GM19035 (cell line): ENCODE measurements around the gene STKLD1.
A peak's percentile ranks its signal among the peaks of the same experiment; 100 is the strongest.

Experiments
- ATAC-seq: cut with Tn5 transposase; IDR thresholded peaks from one replicate; pipeline ENCODE4 v1.9.1; 2021; ENCODE audit not compliant: unreplicated experiment

Gene STKLD1

DNA sequence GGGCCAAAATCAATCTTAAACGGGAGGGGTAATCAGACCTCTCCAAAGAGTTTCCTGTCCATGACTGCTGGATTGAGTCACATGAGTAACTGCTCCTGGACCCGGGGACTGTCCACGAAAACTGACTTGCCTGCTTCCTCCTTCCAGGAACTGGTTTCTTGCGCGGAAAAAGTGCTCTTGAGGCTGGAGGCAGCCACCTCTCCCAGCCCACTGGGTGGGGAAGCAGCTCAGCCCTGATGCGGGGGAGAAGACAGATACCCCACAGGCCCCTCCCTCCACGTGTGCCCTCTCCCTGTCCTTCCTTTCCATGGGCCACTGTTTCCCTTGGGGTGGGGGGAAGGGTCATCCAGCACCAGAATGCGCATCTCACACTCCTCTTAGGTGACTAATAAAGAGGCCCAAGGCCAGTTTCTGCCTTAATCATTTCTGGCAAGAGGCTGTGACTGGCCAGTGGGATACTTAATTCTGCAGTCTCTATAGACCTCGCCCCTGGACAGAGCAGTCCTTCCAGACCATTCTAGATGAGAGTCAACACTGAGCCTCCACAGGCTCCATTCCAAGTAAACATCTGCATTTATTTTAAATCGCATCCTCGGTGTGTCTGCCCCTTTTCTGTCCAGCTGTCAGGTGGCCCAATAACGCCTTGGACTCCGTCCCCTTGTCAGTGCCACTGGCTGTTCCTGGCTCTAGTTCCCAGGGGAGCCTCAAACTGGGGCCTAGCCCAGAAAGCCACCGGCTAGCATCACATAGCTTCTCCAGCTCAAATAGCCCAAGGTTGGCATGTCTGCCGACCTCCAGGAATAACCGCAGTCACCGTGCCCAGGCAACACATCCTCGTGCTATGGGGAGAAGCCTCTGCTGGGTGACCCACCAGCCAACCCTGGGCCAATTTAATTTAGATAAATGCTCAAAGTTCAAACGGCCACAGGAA, 29.6 kb downstream of the STKLD1 start:
- ATAC-seq, result no peak

GRCh38 chr9:133406480-133407307, 30.5 kb downstream of the STKLD1 start:
- no peak for ATAC-seq

GRCh38 chr9:133408042-133408441, 31.9 kb downstream of the STKLD1 start:
- no peak for ATAC-seq

- no peak for ATAC-seq
Measured at GRCh38 chr9:133415170-133415569, 39.0 kb downstream of the STKLD1 start.

- peak; percentile 57 for ATAC-seq
Measured at GRCh38 chr9:133417541-133418461, 41.6 kb downstream of the STKLD1 start, which contains the start of gene REXO4. Gene REXO4, minus strand, starts transcription at chr9:133418010. Its CDS starts 166 bp downstream, at chr9:133417844.

GRCh38 chr9:133419005-133419404, 42.8 kb downstream of the STKLD1 start:
- no peak for ATAC-seq

GRCh38 chr9:133420392-133420827, 44.2 kb downstream of the STKLD1 start:
- no peak for ATAC-seq

DNA sequence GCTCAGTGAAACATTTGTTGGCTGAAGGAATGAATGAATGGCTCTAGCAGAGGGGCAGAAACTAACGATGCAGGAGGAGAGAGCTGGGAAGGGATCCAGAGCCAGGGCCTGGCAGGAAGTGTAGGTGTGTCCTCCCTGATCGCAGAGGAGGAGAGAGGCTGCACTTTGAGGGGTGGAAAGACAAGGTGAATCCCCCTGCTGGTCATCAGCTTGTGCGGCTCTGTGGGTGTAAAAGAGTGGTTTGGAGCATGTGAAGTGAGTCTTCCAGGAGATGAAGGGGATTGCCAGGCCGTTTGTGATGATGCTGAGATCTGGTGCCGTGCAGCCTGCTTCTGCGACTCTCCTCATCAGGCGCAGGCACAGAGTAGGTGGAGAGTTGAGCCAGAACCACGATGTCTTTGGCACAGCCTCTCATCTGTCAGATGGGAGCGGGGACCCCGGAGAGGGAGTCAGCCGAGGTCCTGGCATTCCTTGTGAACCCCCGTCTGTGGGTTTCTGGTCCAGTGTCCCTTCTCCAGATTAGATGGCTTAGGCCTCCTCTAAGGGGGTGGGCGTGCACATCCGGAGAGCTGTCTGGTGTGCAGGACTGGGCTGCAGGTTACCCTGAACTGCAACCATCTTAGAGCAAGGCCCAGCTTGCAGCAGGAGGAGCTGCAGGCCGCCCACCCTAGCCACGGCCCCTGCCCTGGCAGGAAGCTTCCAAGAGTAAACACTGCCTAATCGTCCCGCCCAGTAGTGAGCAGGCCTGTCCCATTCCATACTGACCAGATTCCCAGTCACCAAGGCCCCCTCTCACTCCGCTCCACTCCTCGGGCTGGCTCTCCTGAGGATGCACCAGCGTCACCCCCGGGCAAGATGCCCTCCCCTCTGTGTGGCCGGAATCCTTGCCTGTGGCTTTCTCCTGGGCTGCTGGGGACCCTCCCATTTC, 45.7 kb downstream of the STKLD1 start, which contains the start of gene ADAMTS13:
ADAMTS13 (plus strand) TSS at position 753 of the 928 bp plus-strand sequence; CDS start at position 830, 77 bp downstream.
- no peak for ATAC-seq

DNA sequence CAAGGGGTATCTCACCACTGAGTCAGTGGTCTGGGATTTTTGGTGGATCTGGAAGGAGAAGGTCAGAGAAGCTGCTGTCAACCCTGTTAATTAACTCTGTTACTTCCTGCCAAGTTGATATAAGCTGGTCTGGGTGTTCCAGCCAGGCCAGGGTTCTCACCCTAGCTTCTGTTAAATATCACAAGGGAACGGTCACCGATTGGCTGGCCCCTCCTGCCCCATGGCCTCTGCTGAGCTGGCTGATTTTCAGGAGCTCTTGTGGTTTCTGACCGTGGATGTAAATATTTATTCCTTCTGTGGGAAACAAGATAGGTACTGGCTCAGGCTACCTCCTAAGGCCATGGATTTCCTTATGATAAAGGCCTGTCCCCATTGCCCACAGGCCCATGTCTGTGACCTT, 47.0 kb downstream of the STKLD1 start:
- ATAC-seq, result no peak

DNA sequence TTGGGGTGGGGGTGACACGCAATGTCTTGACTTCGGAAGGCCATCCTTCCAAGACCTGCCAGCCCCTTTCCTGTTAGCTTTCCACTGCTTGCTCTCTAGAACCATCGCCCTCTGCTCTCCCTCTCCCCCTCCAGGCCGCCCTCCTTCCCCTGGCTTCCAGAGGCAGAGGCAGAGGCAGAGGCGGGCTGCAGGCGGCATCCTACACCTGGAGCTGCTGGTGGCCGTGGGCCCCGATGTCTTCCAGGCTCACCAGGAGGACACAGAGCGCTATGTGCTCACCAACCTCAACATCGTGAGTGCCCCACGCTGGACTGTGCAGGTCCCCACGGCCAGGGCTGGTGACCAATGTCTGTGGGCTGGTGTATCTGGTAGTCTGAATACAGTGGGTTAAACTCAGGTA, 48.0 kb downstream of the STKLD1 start:
- no peak for ATAC-seq

DNA sequence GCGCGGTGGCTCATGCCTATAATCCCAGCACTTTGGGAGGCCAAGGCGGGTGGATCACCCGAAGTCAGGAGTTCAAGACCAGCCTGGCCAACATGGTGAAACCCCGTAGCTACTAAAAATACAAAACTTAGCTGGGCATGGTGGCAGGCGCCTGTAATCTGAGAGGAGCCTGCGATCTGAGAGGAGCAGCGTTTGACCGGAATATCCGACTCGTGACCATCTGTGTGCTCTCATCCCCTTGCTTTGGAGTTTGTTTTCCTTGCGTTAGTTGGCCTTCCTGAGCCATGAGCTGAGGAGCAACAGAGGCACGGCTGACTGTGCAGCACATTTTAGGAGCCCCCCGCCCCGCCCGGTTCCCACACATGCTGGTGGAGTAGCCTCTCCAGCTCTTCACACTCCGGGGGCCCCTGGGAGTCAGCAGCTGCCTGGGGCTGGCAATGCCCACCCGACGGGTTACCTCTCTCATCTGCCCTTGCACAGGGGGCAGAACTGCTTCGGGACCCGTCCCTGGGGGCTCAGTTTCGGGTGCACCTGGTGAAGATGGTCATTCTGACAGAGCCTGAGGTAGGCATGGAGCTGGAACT, 49.0 kb downstream of the STKLD1 start:
- no peak for ATAC-seq

DNA sequence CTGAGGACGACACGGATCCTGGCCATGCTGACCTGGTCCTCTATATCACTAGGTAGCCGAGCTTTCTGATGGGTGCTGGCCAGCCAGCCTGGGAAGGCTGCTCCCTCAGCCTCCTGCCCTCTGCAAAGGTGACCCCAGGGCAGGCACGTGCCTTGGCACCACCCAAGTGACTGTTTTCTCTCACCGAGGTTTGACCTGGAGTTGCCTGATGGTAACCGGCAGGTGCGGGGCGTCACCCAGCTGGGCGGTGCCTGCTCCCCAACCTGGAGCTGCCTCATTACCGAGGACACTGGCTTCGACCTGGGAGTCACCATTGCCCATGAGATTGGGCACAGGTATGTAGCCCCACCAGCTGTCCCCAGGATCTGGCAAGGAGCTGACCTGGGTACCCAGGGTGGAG, 49.8 kb downstream of the STKLD1 start:
- ATAC-seq, result no peak

DNA sequence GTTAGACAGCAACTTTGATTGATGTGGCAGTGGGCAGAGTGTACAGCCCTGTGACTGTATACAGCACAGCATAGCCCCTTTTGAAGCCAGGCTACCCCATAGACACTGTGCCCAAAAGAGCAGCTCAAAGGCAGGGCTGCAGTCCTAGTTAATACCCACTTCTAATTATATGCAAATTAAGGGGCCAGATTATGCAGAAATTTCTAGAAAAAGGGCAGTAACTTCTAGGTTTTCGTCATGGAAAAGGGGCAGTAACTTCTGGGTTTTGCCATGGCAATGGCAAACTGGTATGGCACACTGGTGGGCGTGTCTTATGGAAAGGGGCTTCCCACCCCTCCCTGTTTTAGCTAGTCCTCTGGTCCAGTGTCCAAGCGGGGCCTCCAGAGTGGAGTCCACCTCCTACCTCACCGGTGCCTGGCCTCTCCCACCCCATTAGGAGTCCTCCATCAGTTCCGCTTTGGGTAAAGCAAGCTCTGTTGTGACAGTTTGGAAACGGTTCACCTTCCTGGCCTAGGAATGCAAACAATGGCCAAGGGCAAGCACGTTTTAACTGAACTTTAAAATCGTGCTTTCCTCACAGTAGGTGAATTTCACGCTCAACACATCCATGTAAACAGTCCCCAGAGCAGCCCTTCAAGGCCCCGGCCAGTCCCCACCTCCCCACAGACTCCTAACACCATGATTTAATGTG, 51.6 kb downstream of the STKLD1 start:
- no peak for ATAC-seq

DNA sequence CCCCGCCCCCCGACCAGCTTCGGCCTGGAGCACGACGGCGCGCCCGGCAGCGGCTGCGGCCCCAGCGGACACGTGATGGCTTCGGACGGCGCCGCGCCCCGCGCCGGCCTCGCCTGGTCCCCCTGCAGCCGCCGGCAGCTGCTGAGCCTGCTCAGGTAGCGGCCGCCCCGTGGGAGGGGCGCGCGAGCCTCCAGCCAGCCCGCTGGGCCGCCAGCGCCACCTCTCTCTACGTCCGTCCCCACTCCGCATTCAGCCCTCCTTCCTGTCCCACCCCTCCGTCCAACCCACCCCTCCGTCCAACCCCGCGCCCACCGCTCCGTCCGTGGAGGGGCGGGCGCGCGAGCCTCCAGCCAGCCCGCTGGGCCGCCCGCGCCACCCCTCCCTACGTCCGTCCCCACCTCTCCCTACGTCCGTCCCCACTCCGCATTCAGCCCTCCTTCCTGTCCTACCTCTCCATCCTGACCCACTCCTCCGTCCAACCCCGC, 52.5 kb downstream of the STKLD1 start:
- no peak for ATAC-seq

- ATAC-seq, result no peak
Measured at GRCh38 chr9:133429214-133429613, 53.0 kb downstream of the STKLD1 start.

DNA sequence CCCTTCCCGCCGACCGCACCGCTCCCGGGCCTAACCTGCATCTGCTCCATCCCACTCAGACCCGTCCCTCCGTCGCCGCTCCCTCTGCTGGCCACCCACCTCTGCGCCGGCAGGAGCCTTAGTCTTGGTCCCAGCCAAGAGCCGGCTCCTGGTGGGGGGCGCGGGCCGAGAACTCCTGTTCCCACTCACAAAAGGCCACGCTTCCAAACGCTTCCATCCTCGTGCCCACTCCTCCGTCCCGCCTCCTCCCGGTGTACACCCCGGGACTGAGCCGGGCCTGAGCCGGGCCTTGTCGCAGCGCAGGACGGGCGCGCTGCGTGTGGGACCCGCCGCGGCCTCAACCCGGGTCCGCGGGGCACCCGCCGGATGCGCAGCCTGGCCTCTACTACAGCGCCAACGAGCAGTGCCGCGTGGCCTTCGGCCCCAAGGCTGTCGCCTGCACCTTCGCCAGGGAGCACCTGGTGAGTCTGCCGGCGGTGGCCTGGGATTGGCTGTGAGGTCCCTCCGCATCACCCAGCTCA, 53.5 kb downstream of the STKLD1 start:
- no peak for ATAC-seq

GRCh38 chr9:133430244-133430643, 54.1 kb downstream of the STKLD1 start:
- no peak for ATAC-seq

- ATAC-seq, result no peak
Measured at GRCh38 chr9:133433351-133433843, 57.2 kb downstream of the STKLD1 start.
